H1 (cell line): ENCODE data around the gene TSPAN9. TPM values are rescaled to one million over a fixed set of nuclear protein-coding genes. Genes with fewer than 3 reads are reported as not detected.

Source experiments
- CTCF ChIA-PET: fragments of 300-600 bp; sonication (Branson Sonifier 250); formaldehyde crosslinking; loops from one replicate; lab custom pipeline; 2021; ENCODE audit not compliant: partially characterized antibody; lab: Charles Lee
- POLR2A ChIA-PET: fragments of 300-600 bp; sonication (Branson Sonifier 250); formaldehyde crosslinking; loops from one replicate; lab custom pipeline; 2021; ENCODE audit warnings: inconsistent platforms; ENCODE audit not compliant: partially characterized antibody; lab: Charles Lee
- DNase-seq, 2 experiments: peaks; one replicate each; pipeline versions ENCODE4 v3.0.0 to v3.0.0-alpha.2; 2010 to 2022; ENCODE audit warnings: low spot score in 2 of 2, low read depth in 1 of 2, mixed read lengths in 1 of 2
- FAIRE-seq: peaks from 2 replicates; lab custom pipeline; 2011; peaks lifted over from hg19 to GRCh38; lab: Jason Lieb, UNC
- H2AFZ ChIP-seq: 2 replicates; pipeline ENCODE4 v1.8.1; 2012; ENCODE audit warnings: low read length, inconsistent platforms
- H2AK5ac ChIP-seq: 2 replicates; pipeline ENCODE4 v1.6.1; 2013; ENCODE audit warnings: low read depth, low read length
- H2BK120ac ChIP-seq: replicated peaks from 2 replicates; pipeline ENCODE3; 2013; ENCODE audit warnings: low read depth, low read length, inconsistent platforms
- H2BK12ac ChIP-seq: 2 replicates; pipeline ENCODE4 v1.6.1; 2013; ENCODE audit warnings: low read depth, low read length
- H2BK15ac ChIP-seq: 2 replicates; pipeline ENCODE4 v1.6.1; 2013; ENCODE audit warnings: low read length
- H2BK20ac ChIP-seq: 2 replicates; pipeline ENCODE4 v1.6.1; 2013; ENCODE audit warnings: low read length
- H2BK5ac ChIP-seq: 2 replicates; pipeline ENCODE4 v1.6.1; 2013; ENCODE audit warnings: low read depth, low read length
- H3K14ac ChIP-seq: 2 replicates; pipeline ENCODE4 v1.6.1; 2013; ENCODE audit warnings: inconsistent platforms; ENCODE audit not compliant: insufficient read length
- H3K18ac ChIP-seq: 2 replicates; pipeline ENCODE4 v1.6.1; 2013; ENCODE audit warnings: low read length; ENCODE audit errors: extremely low read depth
- H3K23ac ChIP-seq: 2 replicates; pipeline ENCODE4 v1.6.1; 2013; ENCODE audit warnings: inconsistent platforms; ENCODE audit not compliant: insufficient read length
- H3K23me2 ChIP-seq: 2 replicates; pipeline ENCODE4 v1.6.1; 2013; ENCODE audit warnings: low read depth, low read length
- H3K27ac ChIP-seq: 2 replicates; pipeline ENCODE4 v1.6.1; 2011; ENCODE audit warnings: low read depth, low read length, inconsistent platforms
- H3K27me3 ChIP-seq, 4 experiments: replicated peaks in 1 of 4; 1 replicate in 1 of 4; 2 replicates in 3 of 4; pipeline versions ENCODE4 v1.6.1 to v1.8.1; 2011 to 2013; ENCODE audit warnings: low read length in 3 of 4, mild to moderate bottlenecking in 3 of 4, inconsistent platforms in 2 of 4, mixed read lengths in 2 of 4, moderate library complexity in 1 of 4; ENCODE audit not compliant: control insufficient read depth in 3 of 4, insufficient read depth in 3 of 4; ENCODE audit errors: extremely low read depth in 1 of 4
- H3K36me3 ChIP-seq, 4 experiments: 2 replicates each; pipeline versions ENCODE4 v1.6.1 to v1.8.1; 2011 to 2013; ENCODE audit warnings: mild to moderate bottlenecking in 4 of 4, low read length in 3 of 4, moderate library complexity in 2 of 4, control low read depth in 1 of 4, inconsistent platforms in 1 of 4; ENCODE audit not compliant: insufficient read depth in 4 of 4, control insufficient read depth in 2 of 4
- H3K4ac ChIP-seq: replicated peaks from 2 replicates; pipeline ENCODE3; 2013; ENCODE audit warnings: low read length, low read depth, mixed read lengths, inconsistent platforms; ENCODE audit not compliant: insufficient read length
- H3K4me1 ChIP-seq, 4 experiments: replicated peaks in 1 of 4; 1 replicate in 1 of 4; 2 replicates in 3 of 4; pipeline versions ENCODE4 v1.6.1 to v1.8.1; 2011 to 2013; ENCODE audit warnings: low read length in 3 of 4, inconsistent platforms in 2 of 4, mixed read lengths in 1 of 4; ENCODE audit not compliant: insufficient read depth in 4 of 4, control insufficient read depth in 3 of 4
- H3K4me2 ChIP-seq, 2 experiments: 2 replicates each; pipeline versions ENCODE4 v1.6.1 to v1.8.1; 2011 to 2013; ENCODE audit warnings: low read depth in 2 of 2, low read length in 2 of 2, control low read depth in 1 of 2, inconsistent platforms in 1 of 2, mild to moderate bottlenecking in 1 of 2; ENCODE audit not compliant: insufficient read depth in 1 of 2
- H3K4me3 ChIP-seq, 4 experiments: fragments of 200-600, 300-600 bp in 1 of 4; sonication (generic), shearing (Covaris generic), sonication (Bioruptor Twin) in 1 of 4; 2 replicates each; pipeline versions ENCODE4 v1.5.1 to v1.8.1; 2011 to 2016; ENCODE audit warnings: low read length in 4 of 4, low read depth in 3 of 4, control low read depth in 2 of 4, inconsistent platforms in 2 of 4, mild to moderate bottlenecking in 2 of 4, mixed read lengths in 1 of 4, moderate library complexity in 1 of 4; ENCODE audit not compliant: insufficient read depth in 2 of 4; ENCODE audit errors: extremely low read depth in 1 of 4
- H3K56ac ChIP-seq: replicated peaks from 2 replicates; pipeline ENCODE3; 2013; ENCODE audit warnings: low read depth, mild to moderate bottlenecking, mixed read lengths, low read length, inconsistent platforms; ENCODE audit not compliant: insufficient read length
- H3K79me1 ChIP-seq: 2 replicates; pipeline ENCODE4 v1.6.1; 2013; ENCODE audit warnings: low read depth, low read length, control low read depth
- H3K79me2 ChIP-seq, 2 experiments: 2 replicates each; pipeline versions ENCODE4 v1.6.1 to v1.8.1; 2012 to 2013; ENCODE audit warnings: low read length in 2 of 2, mild to moderate bottlenecking in 2 of 2, inconsistent platforms in 1 of 2; ENCODE audit not compliant: insufficient read depth in 2 of 2, control insufficient read depth in 1 of 2
- H3K9ac ChIP-seq, 4 experiments: replicated peaks in 1 of 4; 1 replicate in 1 of 4; 2 replicates in 3 of 4; pipeline versions ENCODE4 v1.6.1 to v1.8.1; 2011 to 2013; ENCODE audit warnings: low read depth in 3 of 4, low read length in 3 of 4, control low read depth in 2 of 4, mild to moderate bottlenecking in 2 of 4, moderate library complexity in 2 of 4, inconsistent platforms in 1 of 4; ENCODE audit errors: extremely low read depth in 1 of 4
- H3K9me3 ChIP-seq, 2 experiments: 2 replicates each; pipeline versions ENCODE4 v1.6.1 to v1.8.1; 2012 to 2013; ENCODE audit warnings: mild to moderate bottlenecking in 2 of 2, moderate library complexity in 2 of 2, control low read depth in 1 of 2, inconsistent platforms in 1 of 2, low read depth in 1 of 2, low read length in 1 of 2, mixed read lengths in 1 of 2; ENCODE audit not compliant: insufficient read depth in 2 of 2
- H4K20me1 ChIP-seq, 2 experiments: replicated peaks in 1 of 2; 2 replicates each; pipeline versions ENCODE3 to v1.8.1; 2011 to 2013; ENCODE audit warnings: inconsistent platforms in 2 of 2, low read length in 2 of 2, mild to moderate bottlenecking in 1 of 2; ENCODE audit not compliant: insufficient read depth in 2 of 2, control insufficient read depth in 1 of 2
- H4K5ac ChIP-seq: 2 replicates; pipeline ENCODE4 v1.6.1; 2013; ENCODE audit warnings: low read length, low read depth, mixed read lengths, inconsistent platforms; ENCODE audit not compliant: insufficient read length
- H4K8ac ChIP-seq: 2 replicates; pipeline ENCODE4 v1.8.0; 2013; ENCODE audit warnings: mild to moderate bottlenecking, moderate library complexity, low read length, inconsistent platforms; ENCODE audit not compliant: insufficient read depth; ENCODE audit errors: extremely low read depth
- H4K91ac ChIP-seq: replicated peaks from 2 replicates; pipeline ENCODE3; 2013; ENCODE audit warnings: low read length, mixed read lengths, inconsistent platforms; ENCODE audit not compliant: insufficient read length
- CBX8 ChIP-seq: fragments of 300-800, 300-1000 bp; sonication (generic); IDR thresholded peaks from 2 replicates; pipeline ENCODE4 v1.7.1; 2016; ENCODE audit warnings: low read depth, low read length, borderline replicate concordance
- CEBPB ChIP-seq: IDR thresholded peaks from 2 replicates; pipeline ENCODE4 v1.6.1; 2012; ENCODE audit warnings: low read depth, low read length
- EZH2 ChIP-seq: fragments of 200-600 bp; sonication (generic); IDR thresholded peaks from 2 replicates; pipeline ENCODE4 v1.7.1; 2012; ENCODE audit warnings: low read depth, mild to moderate bottlenecking, moderate library complexity, low read length, inconsistent platforms; ENCODE audit not compliant: severe bottlenecking
- HDAC6 ChIP-seq: IDR thresholded peaks from one replicate; pipeline ENCODE4 v1.7.1; 2012; ENCODE audit warnings: low read depth, mild to moderate bottlenecking, inconsistent platforms, low read length, moderate library complexity
- NANOG ChIP-seq: IDR thresholded peaks from 2 replicates; pipeline ENCODE4 v1.6.1; 2011; ENCODE audit warnings: low read length, low read depth, mild to moderate bottlenecking, inconsistent platforms; ENCODE audit not compliant: insufficient read depth, poor library complexity, severe bottlenecking
- RBBP5 ChIP-seq: IDR thresholded peaks from 2 replicates; pipeline ENCODE4 v1.7.1; 2012; ENCODE audit warnings: low read depth, mild to moderate bottlenecking, inconsistent platforms, low read length, moderate library complexity, borderline replicate concordance
- SIX5 ChIP-seq: IDR thresholded peaks from 2 replicates; pipeline ENCODE4 v1.6.1; 2011; ENCODE audit warnings: mild to moderate bottlenecking, low read depth, low read length
- TAF7 ChIP-seq: optimal IDR thresholded peaks from 2 replicates; pipeline ENCODE3; 2011; ENCODE audit warnings: low read depth, mild to moderate bottlenecking, inconsistent platforms, low read length, moderate library complexity, borderline replicate concordance
- TBP ChIP-seq: IDR thresholded peaks from 2 replicates; pipeline ENCODE4 v1.6.1; 2011; ENCODE audit warnings: low read depth, low read length, improper control_type of control experiment
- WGBS, 2 experiments: shearing (Covaris generic) in 1 of 2; methylation state at CpG; one replicate each; pipeline versions ENCODE4 v1.1.6 to v1.1.7; 2013 to 2015; ENCODE audit warnings: low lambda C conversion rate in 2 of 2, mixed read lengths in 2 of 2, inconsistent platforms in 1 of 2, low coverage in 1 of 2, missing lambda C conversion rate in 1 of 2; ENCODE audit not compliant: insufficient replicate concordance in 2 of 2, insufficient coverage in 1 of 2, insufficient read length in 1 of 2; ENCODE audit errors: extremely low coverage in 1 of 2, missing lambda C conversion rate in 1 of 2; 5-methylcytosine and 5-hydroxymethylcytosine counted together
- polyA plus RNA-seq, 7 experiments: library from polyadenylated mRNA; depleted of rRNA in 3 of 7; stranded (reverse) in 5 of 7; unstranded in 2 of 7; fragments of >200 nt in 5 of 7; fragments of 200-250 nt in 2 of 7; gene quantifications; 1 replicate in 5 of 7; 2 replicates in 1 of 7; 4 replicates in 1 of 7; pipeline versions ENCODE4 v1.2.1 to v1.2.3, GENCODE V29; 2011 to 2013; ENCODE audit warnings: missing spikeins in 2 of 7, mixed read lengths in 2 of 7
- total RNA-seq: library from RNA; stranded (reverse); fragmentation: NEBNext Ultra II Directional; extraction: Animal tissue kit (Norgen Biotek cat#: 25700); gene quantifications from 2 replicates; pipeline ENCODE4 v1.2.1, GENCODE V29; 2021

Gene TSPAN9
- total and polyA plus RNA-seq, 2 of the 8 experiments (the other 6 are each of a cell fraction or from before 2014, with no cell fraction given), result 11.5 to 29.1 TPM

DNA sequence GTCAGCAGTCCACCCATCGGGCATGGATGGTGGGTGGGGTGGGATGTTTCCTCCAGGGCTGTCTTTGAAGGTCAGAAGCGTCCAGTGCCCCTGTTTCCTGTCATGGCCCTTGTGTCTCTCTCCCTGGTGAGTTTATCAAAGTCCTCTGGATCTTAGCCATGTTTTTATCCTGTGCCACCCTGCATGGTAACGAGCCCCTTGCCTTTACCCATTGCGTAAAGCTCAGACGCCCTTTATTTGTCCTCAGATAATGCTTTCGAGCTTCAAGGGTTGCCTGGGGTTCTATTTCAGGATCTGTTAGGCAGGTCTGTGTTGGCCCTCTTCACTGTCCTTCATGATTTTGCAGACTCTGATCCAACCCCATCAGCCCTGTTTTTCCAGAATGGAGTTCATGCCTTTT lies 172.9 kb downstream of the TSPAN9 start:
- no peak overlapping the region for H3K4me3 ChIP-seq
- DNase-seq, result no peak
- H2AFZ ChIP-seq, result no peak overlapping the region
- 0 out of 7 replicates have a peak, but pooled peaks cover 0 to 2% (median 0%) of the 10 kb centered on the region in 4 experiments for H3K4me1 ChIP-seq
- no peak overlapping the region for H3K4ac ChIP-seq
- no peaks in the 10 kb centered on the region; a peak in 1 of 4 replicates for H3K9me3 ChIP-seq
- H2AK5ac ChIP-seq, result no peak overlapping the region
- H3K27ac ChIP-seq, result no peak overlapping the region
- ChIA-PET POLR2A (interaction anchor here (1.1 kb wide), 1 partner anchor 10 kb away, joined by 3 read pairs; no protein-coding TSS in a partner anchor), CTCF (interaction anchor here (0.6 to 3.6 kb wide), 5 partner anchors 8 to 467 kb away, joined by 3 to 19 read pairs (median 6); no protein-coding TSS in a partner anchor)
- H2BK15ac ChIP-seq, result no peak overlapping the region
- H3K36me3 ChIP-seq, result no peaks in the 10 kb centered on the region
- H2BK12ac ChIP-seq, result no peak overlapping the region
- no peaks in the 10 kb centered on the region for H3K23me2 ChIP-seq
- H2BK120ac ChIP-seq, result no peak overlapping the region
- H3K27me3 ChIP-seq, result no peaks in the 10 kb centered on the region
- no peak overlapping the region for H2BK5ac ChIP-seq
- H3K56ac ChIP-seq, result no peak overlapping the region
- no peaks in the 10 kb centered on the region for H3K79me1 ChIP-seq
- no peak overlapping the region for H3K23ac ChIP-seq
- no peak overlapping the region for H3K14ac ChIP-seq
- H4K5ac ChIP-seq, result no peak overlapping the region
- no peaks in the 10 kb centered on the region for H3K79me2 ChIP-seq
- H2BK20ac ChIP-seq, result no peak overlapping the region
- no peak overlapping the region for H3K18ac ChIP-seq
- 89% methylated on average over 6 of the region's 6 CpGs; no CpG with 5 or more reads in 1 of the 2 experiments for WGBS, 2 experiments
- no peak overlapping the region for H3K4me2 ChIP-seq
- no peak overlapping the region for H4K91ac ChIP-seq
- H4K20me1 ChIP-seq, result no peaks in the 10 kb centered on the region
- H3K9ac ChIP-seq, result no peak overlapping the region
- FAIRE-seq, result no peak
- H4K8ac ChIP-seq, result no peak overlapping the region
- TF ChIP-seq HDAC6, result no peak
- no peak for TF ChIP-seq CEBPB
- no peak for TF ChIP-seq TAF7
- TF ChIP-seq CBX8, result no peak
- TF ChIP-seq TBP, result no peak
- TF ChIP-seq SIX5, result no peak
- TF ChIP-seq EZH2, result no peak
- no peak for TF ChIP-seq RBBP5
- TF ChIP-seq NANOG, result no peak
